ENCODE measurements around the gene ARRDC3. TPM values are rescaled to one million over a fixed set of nuclear protein-coding genes. Genes with fewer than 3 reads are reported as not detected.

The ARRDC3 gene
- total and polyA plus RNA-seq, 9 of the 15 experiments (the other 6 are each of a cell fraction or from before 2014, with no cell fraction given): 15.3 to 58.1 (median 39.4) TPM

DNA sequence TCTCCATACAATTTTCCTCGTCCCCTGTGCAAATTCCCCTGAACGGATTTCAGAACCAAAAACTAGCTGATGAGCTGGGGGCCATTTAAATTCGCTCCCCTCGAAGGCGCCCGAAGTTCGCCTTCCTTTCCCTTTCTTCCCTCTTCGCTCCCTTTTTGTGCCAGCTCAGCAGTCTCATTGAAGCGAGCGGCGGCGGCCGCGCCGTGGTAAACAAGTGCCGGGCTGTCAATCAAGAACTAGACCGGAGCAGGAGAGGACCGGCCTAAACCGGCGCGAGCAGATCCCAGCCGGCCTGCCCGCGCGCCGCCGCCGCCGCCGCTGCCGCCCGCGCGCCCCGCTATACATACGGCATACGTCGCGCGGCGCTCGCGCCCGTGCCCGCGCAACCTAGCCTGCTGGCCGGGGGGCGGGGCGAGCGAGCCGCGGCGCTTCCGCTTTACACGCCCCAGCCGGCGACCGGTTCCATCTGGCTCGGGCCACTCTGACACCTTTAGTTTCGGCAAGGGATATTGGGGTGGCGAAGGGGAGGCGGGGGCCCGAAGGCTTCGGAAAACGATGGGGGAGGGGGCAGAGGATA, 3.1 kb downstream of the ARRDC3 start (continued):
- no peak for TF ChIP-seq KLF6 (CRISPR knock-in tag; IDR thresholded peaks at IDR 0.05; ENCODE audit: borderline replicate concordance)
- TF ChIP-seq POLR2B (IDR thresholded peaks at IDR 0.05; ENCODE audit: low read depth, partially characterized antibody): peak; percentile 47
- TF ChIP-seq, protein P1, sequence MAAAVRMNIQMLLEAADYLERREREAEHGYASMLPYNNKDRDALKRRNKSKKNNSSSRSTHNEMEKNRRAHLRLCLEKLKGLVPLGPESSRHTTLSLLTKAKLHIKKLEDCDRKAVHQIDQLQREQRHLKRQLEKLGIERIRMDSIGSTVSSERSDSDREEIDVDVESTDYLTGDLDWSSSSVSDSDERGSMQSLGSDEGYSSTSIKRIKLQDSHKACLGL (CRISPR knock-in tag; IDR thresholded peaks at IDR 0.05; ENCODE audit: borderline replicate concordance, poor library complexity, severe bottlenecking): no peak
- no peak for TF ChIP-seq SP1 (CRISPR knock-in tag; IDR thresholded peaks at IDR 0.05)
- TF ChIP-seq TEAD1 (CRISPR knock-in tag; IDR thresholded peaks at IDR 0.05): peak; percentile 60; a peak in 2 of 4 replicates
- TF ChIP-seq SRSF1 (IDR thresholded peaks at IDR 0.05; ENCODE audit: low read depth, low read length): no peak
- TF ChIP-seq ZNF57 (CRISPR knock-in tag; IDR thresholded peaks at IDR 0.05): no peak
- TF ChIP-seq POLR2H (tag; IDR thresholded peaks at IDR 0.05; ENCODE audit: low read depth): peak; percentile 72; the same call in 1 of the 2 replicates
- no peak for TF ChIP-seq LARP7 (IDR thresholded peaks at IDR 0.05)
- no peak for TF ChIP-seq ZNF507 (tag; conservative IDR thresholded peaks at IDR 0.05)
- TF ChIP-seq, protein P2, sequence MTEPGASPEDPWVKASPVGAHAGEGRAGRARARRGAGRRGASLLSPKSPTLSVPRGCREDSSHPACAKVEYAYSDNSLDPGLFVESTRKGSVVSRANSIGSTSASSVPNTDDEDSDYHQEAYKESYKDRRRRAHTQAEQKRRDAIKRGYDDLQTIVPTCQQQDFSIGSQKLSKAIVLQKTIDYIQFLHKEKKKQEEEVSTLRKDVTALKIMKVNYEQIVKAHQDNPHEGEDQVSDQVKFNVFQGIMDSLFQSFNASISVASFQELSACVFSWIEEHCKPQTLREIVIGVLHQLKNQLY (CRISPR knock-in tag; conservative IDR thresholded peaks at IDR 0.05): no peak
- no peak for TF ChIP-seq NCOA4 (IDR thresholded peaks at IDR 0.05; ENCODE audit: partially characterized antibody)
- TF ChIP-seq ZNF699 (CRISPR knock-in tag; IDR thresholded peaks at IDR 0.05; ENCODE audit: insufficient replicate concordance): no peak
- TF ChIP-seq, protein P3, sequence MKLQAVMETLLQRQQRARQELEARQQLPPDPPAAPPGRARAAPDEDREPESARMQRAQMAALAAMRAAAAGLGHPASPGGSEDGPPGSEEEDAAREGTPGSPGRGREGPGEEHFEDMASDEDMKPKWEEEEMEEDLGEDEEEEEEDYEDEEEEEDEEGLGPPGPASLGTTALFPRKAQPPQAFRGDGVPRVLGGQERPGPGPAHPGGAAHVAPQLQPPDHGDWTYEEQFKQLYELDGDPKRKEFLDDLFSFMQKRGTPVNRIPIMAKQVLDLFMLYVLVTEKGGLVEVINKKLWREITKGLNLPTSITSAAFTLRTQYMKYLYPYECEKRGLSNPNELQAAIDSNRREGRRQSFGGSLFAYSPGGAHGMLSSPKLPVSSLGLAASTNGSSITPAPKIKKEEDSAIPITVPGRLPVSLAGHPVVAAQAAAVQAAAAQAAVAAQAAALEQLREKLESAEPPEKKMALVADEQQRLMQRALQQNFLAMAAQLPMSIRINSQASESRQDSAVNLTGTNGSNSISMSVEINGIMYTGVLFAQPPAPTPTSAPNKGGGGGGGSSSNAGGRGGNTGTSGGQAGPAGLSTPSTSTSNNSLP (IDR thresholded peaks at IDR 0.05; ENCODE audit: borderline replicate concordance, low read depth, low read length): no peak
- TF ChIP-seq, protein P4, sequence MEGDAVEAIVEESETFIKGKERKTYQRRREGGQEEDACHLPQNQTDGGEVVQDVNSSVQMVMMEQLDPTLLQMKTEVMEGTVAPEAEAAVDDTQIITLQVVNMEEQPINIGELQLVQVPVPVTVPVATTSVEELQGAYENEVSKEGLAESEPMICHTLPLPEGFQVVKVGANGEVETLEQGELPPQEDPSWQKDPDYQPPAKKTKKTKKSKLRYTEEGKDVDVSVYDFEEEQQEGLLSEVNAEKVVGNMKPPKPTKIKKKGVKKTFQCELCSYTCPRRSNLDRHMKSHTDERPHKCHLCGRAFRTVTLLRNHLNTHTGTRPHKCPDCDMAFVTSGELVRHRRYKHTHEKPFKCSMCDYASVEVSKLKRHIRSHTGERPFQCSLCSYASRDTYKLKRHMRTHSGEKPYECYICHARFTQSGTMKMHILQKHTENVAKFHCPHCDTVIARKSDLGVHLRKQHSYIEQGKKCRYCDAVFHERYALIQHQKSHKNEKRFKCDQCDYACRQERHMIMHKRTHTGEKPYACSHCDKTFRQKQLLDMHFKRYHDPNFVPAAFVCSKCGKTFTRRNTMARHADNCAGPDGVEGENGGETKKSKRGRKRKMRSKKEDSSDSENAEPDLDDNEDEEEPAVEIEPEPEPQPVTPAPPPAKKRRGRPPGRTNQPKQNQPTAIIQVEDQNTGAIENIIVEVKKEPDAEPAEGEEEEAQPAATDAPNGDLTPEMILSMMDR (IDR thresholded peaks at IDR 0.05 in 2 of 3, conservative IDR thresholded peaks at IDR 0.05 in 1 of 3; ENCODE audit: insufficient read depth in 2 of 3, low read depth in 1 of 3, low read length in 3 of 3): no peak; a peak in 1 of 6 replicates
- no peak for TF ChIP-seq EGR1 (conservative IDR thresholded peaks at IDR 0.05)
- TF ChIP-seq, protein P5, sequence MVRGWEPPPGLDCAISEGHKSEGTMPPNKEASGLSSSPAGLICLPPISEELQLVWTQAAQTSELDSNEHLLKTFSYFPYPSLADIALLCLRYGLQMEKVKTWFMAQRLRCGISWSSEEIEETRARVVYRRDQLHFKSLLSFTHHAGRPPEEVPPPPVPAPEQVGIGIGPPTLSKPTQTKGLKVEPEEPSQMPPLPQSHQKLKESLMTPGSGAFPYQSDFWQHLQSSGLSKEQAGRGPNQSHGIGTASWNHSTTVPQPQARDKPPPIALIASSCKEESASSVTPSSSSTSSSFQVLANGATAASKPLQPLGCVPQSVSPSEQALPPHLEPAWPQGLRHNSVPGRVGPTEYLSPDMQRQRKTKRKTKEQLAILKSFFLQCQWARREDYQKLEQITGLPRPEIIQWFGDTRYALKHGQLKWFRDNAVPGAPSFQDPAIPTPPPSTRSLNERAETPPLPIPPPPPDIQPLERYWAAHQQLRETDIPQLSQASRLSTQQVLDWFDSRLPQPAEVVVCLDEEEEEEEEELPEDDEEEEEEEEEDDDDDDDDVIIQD (CRISPR knock-in tag; IDR thresholded peaks at IDR 0.05): no peak
- no peak for TF ChIP-seq MCM7 (IDR thresholded peaks at IDR 0.05)
- no peak for TF ChIP-seq STAT5A (IDR thresholded peaks at IDR 0.05; ENCODE audit: borderline replicate concordance, low read length)
- no peak for TF ChIP-seq ADNP (tag; IDR thresholded peaks at IDR 0.05)
- TF ChIP-seq, protein P6, sequence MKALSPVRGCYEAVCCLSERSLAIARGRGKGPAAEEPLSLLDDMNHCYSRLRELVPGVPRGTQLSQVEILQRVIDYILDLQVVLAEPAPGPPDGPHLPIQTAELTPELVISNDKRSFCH (CRISPR knock-in tag; IDR thresholded peaks at IDR 0.05): no peak
- TF ChIP-seq, protein P6 (tag; IDR thresholded peaks at IDR 0.05): peak; percentile 28; the same call in 1 of the 2 replicates
